ENCODE measurements around the gene ZBTB7C. TPM values are rescaled to one million over a fixed set of nuclear protein-coding genes. Genes with fewer than 3 reads are reported as not detected.

Gene ZBTB7C
- polyA plus RNA-seq, 1 of the 3 experiments (the other 2 are of a cell fraction): 0.05 TPM

GRCh38 chr18:48044944-48045343, 364.2 kb downstream of the ZBTB7C start:
- ChIA-PET POLR2A (no interaction called here), CTCF (interaction anchor here (1.3 kb wide), 1 partner anchor 21 kb away, joined by 3 read pairs; no protein-coding TSS in a partner anchor)
- Histone ChIP-seq H3K9me2 (no peaks in the 10 kb centered on the region), H3K79me2 (ENCODE audit: insufficient read depth) (no peaks in the 10 kb centered on the region), H3K27me3 (ENCODE audit: insufficient read depth) (no peaks in the 10 kb centered on the region), H3K9ac (no peak overlapping the region), H3K36me3 (replicated peaks in 1 of 2; ENCODE audit: control insufficient read depth in 1 of 2, insufficient read depth in 2 of 2, low read length in 1 of 2) (no peaks in the 10 kb centered on the region), H4K20me1 (ENCODE audit: insufficient read depth) (no peaks in the 10 kb centered on the region), H3K4me3 (ENCODE audit: low read depth in 2 of 2, low read length in 1 of 2) (no peak overlapping the region), H3K4me1 (ENCODE audit: control insufficient read depth in 1 of 2, insufficient read depth in 2 of 2, low read depth in 1 of 2, low read length in 1 of 2) (peaks cover 0 to 18% of the 10 kb centered on the region in 2 experiments; a peak in 1 of 4 replicates), H3K4me2 (no peak overlapping the region), H3K27ac (ENCODE audit: low read depth in 2 of 2, low read length in 1 of 2) (no peak overlapping the region; a peak in 1 of 4 replicates), H2AFZ (ENCODE audit: low read depth) (no peak overlapping the region), H3K9me3 (no peaks in the 10 kb centered on the region), H3F3A (replicated peaks; ENCODE audit: insufficient read depth) (no peaks in the 10 kb centered on the region)
- WGBS (ENCODE audit: low lambda C conversion rate): 38% methylated on average over 2 of the region's 3 CpGs
- DNase-seq: no peak
- no peak for TF ChIP-seq GATA2 (CRISPR knock-in tag; IDR thresholded peaks at IDR 0.05)
- TF ChIP-seq SMC3 (IDR thresholded peaks at IDR 0.05; ENCODE audit: low read depth, low read length): no peak
- no peak for TF ChIP-seq RAD21 (IDR thresholded peaks at IDR 0.05; ENCODE audit: low read length)
- no peak for TF ChIP-seq JUND (IDR thresholded peaks at IDR 0.05)
- no peak for TF ChIP-seq NFIC (IDR thresholded peaks at IDR 0.05; ENCODE audit: borderline replicate concordance)
- TF ChIP-seq IRF3 (IDR thresholded peaks at IDR 0.05; ENCODE audit: low read depth, low read length): no peak
- no peak for TF ChIP-seq REST (IDR thresholded peaks at IDR 0.05; ENCODE audit: low read depth, low read length)
- TF ChIP-seq POLR2AphosphoS5 (IDR thresholded peaks at IDR 0.05; ENCODE audit: low read depth, low read length): no peak
- TF ChIP-seq GABPA (IDR thresholded peaks at IDR 0.05; ENCODE audit: low read depth): no peak
- no peak for TF ChIP-seq ZBTB33 (IDR thresholded peaks at IDR 0.05; ENCODE audit: borderline replicate concordance, low read depth)
- no peak for TF ChIP-seq CTCF (IDR thresholded peaks at IDR 0.05)
- no peak for TF ChIP-seq NRF1 (IDR thresholded peaks at IDR 0.05; ENCODE audit: low read depth, low read length)
- no peak for TF ChIP-seq EP300 (IDR thresholded peaks at IDR 0.05; ENCODE audit: borderline replicate concordance in 1 of 2, low read depth in 1 of 2, low read length in 1 of 2)
- TF ChIP-seq TAF1 (IDR thresholded peaks at IDR 0.05; ENCODE audit: borderline replicate concordance, low read depth, low read length): no peak
- no peak for TF ChIP-seq EZH2phosphoT487 (IDR thresholded peaks at IDR 0.05; ENCODE audit: borderline replicate concordance, low read depth)
- no peak for TF ChIP-seq PBX3 (IDR thresholded peaks at IDR 0.05)
- TF ChIP-seq RXRA (IDR thresholded peaks at IDR 0.05; ENCODE audit: borderline replicate concordance, low read depth): no peak
- no peak for TF ChIP-seq MEF2A (IDR thresholded peaks at IDR 0.05; ENCODE audit: borderline replicate concordance, low read depth)
- no peak for TF ChIP-seq MAX (IDR thresholded peaks at IDR 0.05; ENCODE audit: low read depth)

All from SK-N-SH (cell line).